Measurements from ENCODE around the gene PYDC2.

- TF ChIP-seq, protein P1, sequence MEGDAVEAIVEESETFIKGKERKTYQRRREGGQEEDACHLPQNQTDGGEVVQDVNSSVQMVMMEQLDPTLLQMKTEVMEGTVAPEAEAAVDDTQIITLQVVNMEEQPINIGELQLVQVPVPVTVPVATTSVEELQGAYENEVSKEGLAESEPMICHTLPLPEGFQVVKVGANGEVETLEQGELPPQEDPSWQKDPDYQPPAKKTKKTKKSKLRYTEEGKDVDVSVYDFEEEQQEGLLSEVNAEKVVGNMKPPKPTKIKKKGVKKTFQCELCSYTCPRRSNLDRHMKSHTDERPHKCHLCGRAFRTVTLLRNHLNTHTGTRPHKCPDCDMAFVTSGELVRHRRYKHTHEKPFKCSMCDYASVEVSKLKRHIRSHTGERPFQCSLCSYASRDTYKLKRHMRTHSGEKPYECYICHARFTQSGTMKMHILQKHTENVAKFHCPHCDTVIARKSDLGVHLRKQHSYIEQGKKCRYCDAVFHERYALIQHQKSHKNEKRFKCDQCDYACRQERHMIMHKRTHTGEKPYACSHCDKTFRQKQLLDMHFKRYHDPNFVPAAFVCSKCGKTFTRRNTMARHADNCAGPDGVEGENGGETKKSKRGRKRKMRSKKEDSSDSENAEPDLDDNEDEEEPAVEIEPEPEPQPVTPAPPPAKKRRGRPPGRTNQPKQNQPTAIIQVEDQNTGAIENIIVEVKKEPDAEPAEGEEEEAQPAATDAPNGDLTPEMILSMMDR (IDR thresholded peaks at IDR 0.05): no peak
- TF ChIP-seq POLR2A (IDR thresholded peaks at IDR 0.05) (no peak), POLR2AphosphoS5 (IDR thresholded peaks at IDR 0.05) (no peak)
Measured at GRCh38 chr3:191430103-191430502, 30.9 kb upstream of the PYDC2 start.
